ENCODE data around the gene ST8SIA3. TPM values are rescaled to one million over a fixed set of nuclear protein-coding genes. Genes with fewer than 3 reads are reported as not detected.

Gene ST8SIA3
- total RNA-seq, 1 donor: not detected

DNA sequence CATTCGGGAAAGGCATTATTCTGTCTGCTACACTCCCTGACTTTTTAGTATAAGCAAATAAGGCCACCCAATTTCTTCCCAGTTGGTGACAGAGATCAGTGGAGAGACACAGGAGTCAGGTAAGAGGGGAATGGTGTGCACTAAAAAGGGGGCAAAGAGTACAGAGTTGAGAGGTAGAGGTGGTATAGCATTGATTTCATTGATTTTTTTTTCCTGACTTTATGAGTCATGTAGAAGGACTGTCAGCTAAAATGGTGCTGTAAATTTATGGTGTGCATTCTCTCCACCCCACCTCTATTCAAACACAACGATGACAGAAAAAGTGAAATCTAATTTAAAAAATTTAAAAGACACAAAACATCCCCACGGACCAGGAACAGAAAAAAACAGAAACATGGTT is 23.7 kb upstream of the ST8SIA3 start:
- no peak for DNase-seq (ENCODE audit: low read depth)
- TF ChIP-seq, protein P1, sequence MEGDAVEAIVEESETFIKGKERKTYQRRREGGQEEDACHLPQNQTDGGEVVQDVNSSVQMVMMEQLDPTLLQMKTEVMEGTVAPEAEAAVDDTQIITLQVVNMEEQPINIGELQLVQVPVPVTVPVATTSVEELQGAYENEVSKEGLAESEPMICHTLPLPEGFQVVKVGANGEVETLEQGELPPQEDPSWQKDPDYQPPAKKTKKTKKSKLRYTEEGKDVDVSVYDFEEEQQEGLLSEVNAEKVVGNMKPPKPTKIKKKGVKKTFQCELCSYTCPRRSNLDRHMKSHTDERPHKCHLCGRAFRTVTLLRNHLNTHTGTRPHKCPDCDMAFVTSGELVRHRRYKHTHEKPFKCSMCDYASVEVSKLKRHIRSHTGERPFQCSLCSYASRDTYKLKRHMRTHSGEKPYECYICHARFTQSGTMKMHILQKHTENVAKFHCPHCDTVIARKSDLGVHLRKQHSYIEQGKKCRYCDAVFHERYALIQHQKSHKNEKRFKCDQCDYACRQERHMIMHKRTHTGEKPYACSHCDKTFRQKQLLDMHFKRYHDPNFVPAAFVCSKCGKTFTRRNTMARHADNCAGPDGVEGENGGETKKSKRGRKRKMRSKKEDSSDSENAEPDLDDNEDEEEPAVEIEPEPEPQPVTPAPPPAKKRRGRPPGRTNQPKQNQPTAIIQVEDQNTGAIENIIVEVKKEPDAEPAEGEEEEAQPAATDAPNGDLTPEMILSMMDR (IDR thresholded peaks at IDR 0.05; ENCODE audit: insufficient read depth, low read length): no peak
- no peak overlapping the region for H3K4me3 ChIP-seq (ENCODE audit: low read depth, low read length)

DNA sequence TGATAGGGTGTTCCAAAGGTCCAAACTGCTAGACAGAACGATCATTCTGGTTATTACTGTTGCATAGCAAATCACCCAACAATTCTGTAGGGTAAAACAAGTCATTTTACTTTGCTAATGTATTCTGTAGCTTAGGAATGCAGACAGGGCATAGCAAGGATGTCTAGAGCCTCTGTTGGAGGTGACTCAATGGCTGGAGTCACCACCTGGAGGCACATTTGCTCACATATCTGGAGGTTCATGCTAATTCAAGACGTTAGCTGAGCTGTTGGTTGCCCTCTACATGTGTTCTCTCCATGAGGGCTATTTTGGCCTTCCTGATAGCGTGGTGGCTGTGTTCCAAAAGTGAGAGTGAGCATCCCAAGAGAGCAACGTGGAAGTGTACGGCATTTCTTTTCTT is 22.5 kb upstream of the ST8SIA3 start:
- TF ChIP-seq, protein P1 (IDR thresholded peaks at IDR 0.05; ENCODE audit: insufficient read depth, low read length): no peak
- H3K4me3 ChIP-seq (ENCODE audit: low read depth, low read length): no peak overlapping the region
- no peak for DNase-seq (ENCODE audit: low read depth)

DNA sequence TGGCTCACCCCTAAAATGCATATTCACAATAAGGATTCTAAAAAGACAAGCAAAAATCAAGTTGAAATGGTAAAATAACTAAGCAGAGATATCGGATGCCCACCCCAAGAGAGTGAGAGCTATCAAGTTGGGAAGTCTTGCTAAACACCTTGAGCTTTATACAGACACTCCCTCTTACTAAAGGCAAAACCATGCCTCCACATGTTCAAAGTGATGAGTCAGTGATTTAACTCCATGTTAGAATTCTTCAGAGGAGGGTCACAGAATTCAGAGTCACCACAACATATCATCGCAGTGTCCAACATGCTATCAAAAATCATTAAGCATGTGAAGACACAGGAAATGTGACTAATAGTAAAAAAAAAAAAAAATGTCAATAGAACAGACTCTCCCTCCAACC is 20.6 kb upstream of the ST8SIA3 start:
- TF ChIP-seq, protein P1 (IDR thresholded peaks at IDR 0.05; ENCODE audit: insufficient read depth, low read length): no peak
- no peak overlapping the region for H3K4me3 ChIP-seq (ENCODE audit: low read depth, low read length)
- DNase-seq (ENCODE audit: low read depth): no peak

DNA sequence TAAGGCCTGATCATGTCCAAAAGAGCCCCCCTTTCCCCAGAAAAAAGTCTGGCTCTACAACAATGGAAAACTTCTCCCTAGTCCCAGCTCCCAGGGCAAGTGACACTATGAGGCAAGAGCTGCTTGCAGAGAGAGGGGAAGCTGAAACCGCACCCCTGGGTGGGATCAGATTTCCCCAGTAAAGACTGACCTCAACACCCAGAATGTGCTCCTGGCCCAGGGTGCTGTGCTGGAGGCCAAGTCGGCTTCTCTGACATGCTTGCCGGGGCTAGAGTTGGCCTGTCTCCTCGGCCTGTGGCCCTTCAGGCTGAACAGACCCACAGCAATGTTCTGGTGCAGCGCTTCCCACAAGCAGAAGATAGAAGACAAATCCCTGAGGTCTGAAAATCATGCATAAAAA is 18.4 kb upstream of the ST8SIA3 start:
- H3K4me3 ChIP-seq (ENCODE audit: low read depth, low read length): no peak overlapping the region
- no peak for DNase-seq (ENCODE audit: low read depth)
- TF ChIP-seq, protein P1 (IDR thresholded peaks at IDR 0.05; ENCODE audit: insufficient read depth, low read length): no peak

DNA sequence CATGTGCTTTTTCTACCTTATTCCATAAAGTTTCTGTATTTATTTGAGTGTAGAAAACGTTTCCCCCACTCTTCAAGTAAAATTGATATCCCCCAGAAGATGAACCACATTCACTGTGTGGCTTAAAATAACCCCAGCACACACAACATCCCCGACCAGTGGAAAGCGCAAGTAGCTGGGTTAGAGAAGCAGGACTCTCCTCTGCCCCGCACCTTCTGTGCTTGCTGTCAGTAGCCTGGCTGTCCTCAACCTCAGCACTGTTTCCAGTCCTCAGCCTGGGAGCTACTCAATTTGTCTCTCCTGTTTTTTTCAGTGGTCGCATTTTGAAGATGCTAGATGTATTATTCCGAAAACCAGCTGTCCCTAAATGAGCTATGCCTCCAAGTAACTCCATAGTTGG is 18.0 kb upstream of the ST8SIA3 start:
- no peak overlapping the region for H3K4me3 ChIP-seq (ENCODE audit: low read depth, low read length)
- TF ChIP-seq, protein P1 (IDR thresholded peaks at IDR 0.05; ENCODE audit: insufficient read depth, low read length): no peak
- no peak for DNase-seq (ENCODE audit: low read depth)

DNA sequence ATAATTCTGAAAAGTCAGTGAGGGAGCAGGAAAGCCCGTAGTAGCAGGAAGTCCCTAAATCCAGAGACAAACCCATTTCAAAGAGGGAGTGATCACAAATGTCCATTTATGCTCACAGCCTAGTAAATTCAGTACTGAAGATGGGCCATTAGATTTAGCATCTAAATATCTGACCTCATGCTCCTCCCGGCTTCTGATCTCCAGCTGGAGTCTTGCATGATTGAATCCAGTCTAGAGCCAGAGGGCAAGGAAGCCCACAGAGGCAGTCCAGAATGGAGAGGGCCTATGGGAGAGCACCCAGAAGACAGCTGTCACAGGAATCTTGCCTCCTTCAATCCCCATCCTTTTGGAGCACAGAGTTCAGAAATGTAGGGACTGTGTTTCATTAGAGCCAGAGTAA is 16.0 kb upstream of the ST8SIA3 start:
- TF ChIP-seq, protein P1 (IDR thresholded peaks at IDR 0.05; ENCODE audit: insufficient read depth, low read length): no peak
- no peak overlapping the region for H3K4me3 ChIP-seq (ENCODE audit: low read depth, low read length)
- DNase-seq (ENCODE audit: low read depth): no peak

DNA sequence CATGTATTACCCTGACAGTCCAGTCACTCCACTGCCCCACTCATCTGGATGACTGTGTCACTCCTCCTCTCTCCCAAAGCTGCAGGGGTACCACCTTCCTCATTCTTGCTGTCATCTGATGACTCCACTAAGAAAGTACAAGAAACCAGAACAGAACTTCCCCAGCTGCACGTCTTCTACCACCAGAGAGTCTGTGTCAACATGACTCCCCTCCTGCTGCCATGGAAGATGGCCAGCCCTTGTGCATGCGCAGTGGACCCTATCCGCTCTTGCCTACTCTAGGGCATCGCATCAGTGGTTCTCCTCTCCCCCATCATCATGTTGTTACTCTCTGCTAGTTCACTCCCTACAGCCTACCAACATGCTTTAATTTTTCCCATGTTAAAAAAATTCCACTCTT is 14.5 kb upstream of the ST8SIA3 start:
- TF ChIP-seq, protein P1 (IDR thresholded peaks at IDR 0.05; ENCODE audit: insufficient read depth, low read length): no peak
- no peak for DNase-seq (ENCODE audit: low read depth)
- no peak overlapping the region for H3K4me3 ChIP-seq (ENCODE audit: low read depth, low read length)
